ENCODE measurements around the gene ZC2HC1C. TPM values are rescaled to one million over a fixed set of nuclear protein-coding genes. Genes with fewer than 3 reads are reported as not detected.

The ZC2HC1C gene
- total RNA-seq, 1 experiment from 2014 or later, result 1.4 TPM

DNA sequence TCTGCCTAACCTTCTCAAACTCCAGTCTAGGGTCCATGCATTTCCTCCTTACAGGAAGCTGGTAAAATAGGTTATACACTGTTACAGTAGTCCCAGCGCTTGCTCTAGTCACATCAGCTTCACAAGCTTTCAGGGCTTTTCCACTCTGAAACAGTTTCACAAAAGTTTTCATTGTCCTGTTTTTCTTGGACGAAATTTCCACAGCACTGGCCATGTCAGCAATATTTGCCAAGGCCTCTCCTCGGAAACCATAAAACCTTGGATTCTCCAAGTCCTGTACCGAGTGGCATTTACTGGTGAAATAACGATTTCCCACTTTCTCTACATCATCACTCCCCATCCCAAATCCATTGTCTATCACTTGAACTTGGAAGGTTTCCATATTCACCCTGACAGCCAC lies 20.3 kb upstream of the ZC2HC1C start:
- H2BK15ac ChIP-seq (ENCODE audit: low read depth, low read length), result no peak overlapping the region
- H3K79me1 ChIP-seq (ENCODE audit: insufficient read depth, low read depth, low read length, poor library complexity, severe bottlenecking), result peaks cover 3% of the 10 kb centered on the region
- H3K56ac ChIP-seq (ENCODE audit: insufficient read length, low read depth, low read length), result no peak overlapping the region
- no peak overlapping the region for H2AK5ac ChIP-seq (ENCODE audit: insufficient read length, low read length)
- no peaks in the 10 kb centered on the region for H4K20me1 ChIP-seq (ENCODE audit: control insufficient read depth, insufficient read depth, insufficient read length)
- H2BK5ac ChIP-seq (ENCODE audit: insufficient read length, low read length), result no peak overlapping the region
- no peak overlapping the region for H4K8ac ChIP-seq (replicated peaks; ENCODE audit: insufficient read length, low read depth, low read length)
- no peak overlapping the region for H3K23ac ChIP-seq (ENCODE audit: insufficient read length, low read depth, low read length)
- H3K23me2 ChIP-seq (ENCODE audit: insufficient read length, low read depth, low read length, poor library complexity, severe bottlenecking), result peaks cover 3% of the 10 kb centered on the region
- no peak overlapping the region for H3K4me2 ChIP-seq (ENCODE audit: insufficient read depth, insufficient read length, low read length)
- no peak overlapping the region for H2AFZ ChIP-seq (ENCODE audit: low read length)
- TF ChIP-seq, protein P1, sequence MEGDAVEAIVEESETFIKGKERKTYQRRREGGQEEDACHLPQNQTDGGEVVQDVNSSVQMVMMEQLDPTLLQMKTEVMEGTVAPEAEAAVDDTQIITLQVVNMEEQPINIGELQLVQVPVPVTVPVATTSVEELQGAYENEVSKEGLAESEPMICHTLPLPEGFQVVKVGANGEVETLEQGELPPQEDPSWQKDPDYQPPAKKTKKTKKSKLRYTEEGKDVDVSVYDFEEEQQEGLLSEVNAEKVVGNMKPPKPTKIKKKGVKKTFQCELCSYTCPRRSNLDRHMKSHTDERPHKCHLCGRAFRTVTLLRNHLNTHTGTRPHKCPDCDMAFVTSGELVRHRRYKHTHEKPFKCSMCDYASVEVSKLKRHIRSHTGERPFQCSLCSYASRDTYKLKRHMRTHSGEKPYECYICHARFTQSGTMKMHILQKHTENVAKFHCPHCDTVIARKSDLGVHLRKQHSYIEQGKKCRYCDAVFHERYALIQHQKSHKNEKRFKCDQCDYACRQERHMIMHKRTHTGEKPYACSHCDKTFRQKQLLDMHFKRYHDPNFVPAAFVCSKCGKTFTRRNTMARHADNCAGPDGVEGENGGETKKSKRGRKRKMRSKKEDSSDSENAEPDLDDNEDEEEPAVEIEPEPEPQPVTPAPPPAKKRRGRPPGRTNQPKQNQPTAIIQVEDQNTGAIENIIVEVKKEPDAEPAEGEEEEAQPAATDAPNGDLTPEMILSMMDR (conservative IDR thresholded peaks at IDR 0.05), result no peak
- no peak overlapping the region for H3K4me3 Mint-ChIP-seq
- H2BK120ac ChIP-seq (ENCODE audit: low read depth, low read length, poor library complexity, severe bottlenecking), result no peak overlapping the region
- no peaks in the 10 kb centered on the region for H3K79me2 ChIP-seq (ENCODE audit: insufficient read depth, low read length)
- no peak overlapping the region for H2BK20ac ChIP-seq (ENCODE audit: low read depth, low read length, poor library complexity, severe bottlenecking)
- no peak overlapping the region for H4K5ac ChIP-seq (ENCODE audit: insufficient read length, low read depth, low read length)
- H3K4me1 Mint-ChIP-seq, result no peaks in the 10 kb centered on the region; a peak in 1 of 4 replicates
- no peak overlapping the region for H3K14ac ChIP-seq (ENCODE audit: insufficient read depth, low read length)
- H3K9ac ChIP-seq (ENCODE audit: extremely low read depth, insufficient read length, low read length), result no peak overlapping the region
- H3K18ac ChIP-seq (ENCODE audit: insufficient read length, low read depth, low read length), result no peak overlapping the region
- no peak overlapping the region for H3K27ac ChIP-seq (ENCODE audit: insufficient read length, low read depth, low read length)
- H4K91ac ChIP-seq (ENCODE audit: insufficient read length, low read depth, low read length), result no peak overlapping the region
- H3K9me3 Mint-ChIP-seq, result no peaks in the 10 kb centered on the region; a peak in 1 of 5 replicates
- H3K27me3 ChIP-seq (ENCODE audit: insufficient read depth, low read length), result no peaks in the 10 kb centered on the region
- H3K4me1 ChIP-seq (ENCODE audit: insufficient read depth, low read length), result 0 out of 2 replicates have a peak, but pooled peaks cover 2% of the 10 kb centered on the region
- no peak overlapping the region for H3T11ph ChIP-seq (ENCODE audit: low read length)
- DNase-seq, result no peak
- no peak overlapping the region for H3K27ac Mint-ChIP-seq
- H3K27me3 Mint-ChIP-seq (ENCODE audit: low read depth), result no peaks in the 10 kb centered on the region
- WGBS (ENCODE audit: extremely low coverage, insufficient read length, low lambda C conversion rate), result no CpG with 5 or more reads among the region's 5 CpGs
- H2BK12ac ChIP-seq (ENCODE audit: insufficient read length, low read depth, low read length), result no peak overlapping the region
- H3K4ac ChIP-seq (ENCODE audit: low read depth, low read length), result no peak overlapping the region
- no peaks in the 10 kb centered on the region for H3K9me3 ChIP-seq (ENCODE audit: control insufficient read depth, low read depth, low read length)
- H3K36me3 Mint-ChIP-seq (ENCODE audit: insufficient read depth in 1 of 3, low read depth in 3 of 3), result peaks cover 0 to 16% (median 2%) of the 10 kb centered on the region in 3 experiments; a peak in 4 of 7 replicates
